Upper lobe of left lung (tissue), 4 donors: Measurements from ENCODE around the gene SGSM2.

ENCODE experiments used
- POLR2A ChIP-seq, 4 donors: fragments of 450-650 bp; IDR thresholded peaks; one replicate each; pipeline ENCODE4 v1.5.1; 2016 to 2017; ENCODE audit warnings: antibody characterized with exemption in 4 of 4, mild to moderate bottlenecking in 2 of 4
- TF ChIP-seq, protein P1 (sequence below), 6 experiments: fragments of 450-650 bp in 4 of 6; fragments of 200-600 bp in 2 of 6; sonication (generic) in 2 of 6; IDR thresholded peaks; one replicate each; pipeline ENCODE4 v1.5.1; 2016 to 2019; ENCODE audit warnings: antibody characterized with exemption in 6 of 6

DNA sequence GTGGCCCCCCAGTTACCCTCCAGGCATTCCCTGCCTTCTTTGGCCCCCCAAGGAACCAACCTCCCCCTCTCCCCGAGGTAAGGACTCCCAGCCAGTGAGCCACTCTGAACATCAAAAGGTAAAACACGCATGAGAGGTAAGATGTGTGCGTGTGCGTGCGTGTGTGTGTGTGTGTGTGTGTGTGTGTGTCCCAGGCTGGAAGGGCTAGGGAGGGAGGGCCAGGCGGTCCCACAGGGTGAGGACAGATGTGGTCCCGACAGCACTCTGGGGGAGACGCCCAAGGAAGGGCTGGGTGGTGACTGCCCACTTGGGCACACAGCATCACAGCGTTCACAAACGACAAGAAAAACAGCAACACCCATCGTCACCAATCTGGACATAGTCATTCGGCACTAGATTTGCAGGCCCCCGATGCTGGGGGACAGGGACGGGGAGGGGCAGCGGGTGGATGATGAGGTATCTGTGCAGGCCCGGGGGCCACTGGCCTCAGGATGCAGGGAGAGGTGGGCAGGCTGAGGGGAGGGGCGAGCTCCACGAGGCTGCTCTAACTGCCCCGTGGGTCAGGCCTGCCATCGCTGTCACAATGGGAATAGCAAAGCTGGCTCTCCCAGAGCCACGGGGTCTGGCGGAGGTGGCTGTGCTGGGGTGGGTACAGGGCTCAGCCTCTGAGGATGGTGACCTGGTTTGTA, 47.3 kb downstream of the SGSM2 start:
- TF ChIP-seq, protein P1, sequence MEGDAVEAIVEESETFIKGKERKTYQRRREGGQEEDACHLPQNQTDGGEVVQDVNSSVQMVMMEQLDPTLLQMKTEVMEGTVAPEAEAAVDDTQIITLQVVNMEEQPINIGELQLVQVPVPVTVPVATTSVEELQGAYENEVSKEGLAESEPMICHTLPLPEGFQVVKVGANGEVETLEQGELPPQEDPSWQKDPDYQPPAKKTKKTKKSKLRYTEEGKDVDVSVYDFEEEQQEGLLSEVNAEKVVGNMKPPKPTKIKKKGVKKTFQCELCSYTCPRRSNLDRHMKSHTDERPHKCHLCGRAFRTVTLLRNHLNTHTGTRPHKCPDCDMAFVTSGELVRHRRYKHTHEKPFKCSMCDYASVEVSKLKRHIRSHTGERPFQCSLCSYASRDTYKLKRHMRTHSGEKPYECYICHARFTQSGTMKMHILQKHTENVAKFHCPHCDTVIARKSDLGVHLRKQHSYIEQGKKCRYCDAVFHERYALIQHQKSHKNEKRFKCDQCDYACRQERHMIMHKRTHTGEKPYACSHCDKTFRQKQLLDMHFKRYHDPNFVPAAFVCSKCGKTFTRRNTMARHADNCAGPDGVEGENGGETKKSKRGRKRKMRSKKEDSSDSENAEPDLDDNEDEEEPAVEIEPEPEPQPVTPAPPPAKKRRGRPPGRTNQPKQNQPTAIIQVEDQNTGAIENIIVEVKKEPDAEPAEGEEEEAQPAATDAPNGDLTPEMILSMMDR (IDR thresholded peaks at IDR 0.05): no peak
- TF ChIP-seq POLR2A (IDR thresholded peaks at IDR 0.05): no peak
